ENCODE results near the gene INSIG1. TPM values are rescaled to one million over a fixed set of nuclear protein-coding genes. Genes with fewer than 3 reads are reported as not detected.

The INSIG1 gene
- total RNA-seq, 1 experiment from 2014 or later: 103 TPM

DNA sequence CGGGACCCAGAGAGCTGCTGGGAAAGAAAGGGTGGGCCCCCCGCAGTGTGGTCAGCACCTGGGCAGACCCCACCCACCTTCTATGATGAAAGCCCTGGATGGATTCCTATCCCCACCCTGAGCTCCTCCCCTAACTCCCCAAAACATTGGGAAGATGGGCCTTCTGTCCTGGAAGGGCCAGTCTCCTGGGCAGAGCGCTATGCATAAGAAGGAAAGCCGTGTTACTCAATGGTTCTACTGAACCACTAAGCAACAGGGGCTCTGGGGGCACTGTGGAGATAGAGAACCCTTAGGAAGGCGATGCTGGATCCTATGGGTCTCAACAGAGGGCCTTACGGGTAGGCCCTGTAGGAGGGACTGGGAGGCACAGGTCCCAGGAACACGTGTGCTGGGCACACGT, 30.7 kb upstream of the INSIG1 start:
- Histone ChIP-seq H3K9me2 (ENCODE audit: insufficient read depth) (no peaks in the 10 kb centered on the region), H3K27me3 (ENCODE audit: insufficient read depth, low read depth) (peaks cover 6% of the 10 kb centered on the region; the same call in 1 of the 2 replicates), H3K4me3 (no peak overlapping the region), H4K20me1 (ENCODE audit: insufficient read depth) (no peaks in the 10 kb centered on the region), H3K79me2 (ENCODE audit: low read depth) (no peaks in the 10 kb centered on the region; the same call in 1 of the 2 replicates), H3K27ac (no peak overlapping the region), H3F3A (ENCODE audit: insufficient read depth, low read depth) (peaks cover 28% of the 10 kb centered on the region; the same call in 1 of the 2 replicates), H3K4me2 (no peak overlapping the region), H3K36me3 (ENCODE audit: low read depth) (no peaks in the 10 kb centered on the region), H3K9me3 (ENCODE audit: insufficient read depth, low read depth) (no peaks in the 10 kb centered on the region), H2AFZ (no peak overlapping the region), H3K4me1 (replicated peaks; ENCODE audit: insufficient read depth) (peaks cover 38% of the 10 kb centered on the region)
- ChIA-PET CTCF (no interaction called here), POLR2A (ENCODE audit: unreplicated experiment) (no interaction called here)
- no peak for DNase-seq
- TF ChIP-seq, protein P1, sequence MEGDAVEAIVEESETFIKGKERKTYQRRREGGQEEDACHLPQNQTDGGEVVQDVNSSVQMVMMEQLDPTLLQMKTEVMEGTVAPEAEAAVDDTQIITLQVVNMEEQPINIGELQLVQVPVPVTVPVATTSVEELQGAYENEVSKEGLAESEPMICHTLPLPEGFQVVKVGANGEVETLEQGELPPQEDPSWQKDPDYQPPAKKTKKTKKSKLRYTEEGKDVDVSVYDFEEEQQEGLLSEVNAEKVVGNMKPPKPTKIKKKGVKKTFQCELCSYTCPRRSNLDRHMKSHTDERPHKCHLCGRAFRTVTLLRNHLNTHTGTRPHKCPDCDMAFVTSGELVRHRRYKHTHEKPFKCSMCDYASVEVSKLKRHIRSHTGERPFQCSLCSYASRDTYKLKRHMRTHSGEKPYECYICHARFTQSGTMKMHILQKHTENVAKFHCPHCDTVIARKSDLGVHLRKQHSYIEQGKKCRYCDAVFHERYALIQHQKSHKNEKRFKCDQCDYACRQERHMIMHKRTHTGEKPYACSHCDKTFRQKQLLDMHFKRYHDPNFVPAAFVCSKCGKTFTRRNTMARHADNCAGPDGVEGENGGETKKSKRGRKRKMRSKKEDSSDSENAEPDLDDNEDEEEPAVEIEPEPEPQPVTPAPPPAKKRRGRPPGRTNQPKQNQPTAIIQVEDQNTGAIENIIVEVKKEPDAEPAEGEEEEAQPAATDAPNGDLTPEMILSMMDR (conservative IDR thresholded peaks at IDR 0.05): no peak
- no peak for TF ChIP-seq EZH2 (IDR thresholded peaks at IDR 0.05; ENCODE audit: low read depth)
- no TSS peak for BruUV-seq (replicated peaks)
- intact Hi-C loops (cut with micrococcal nuclease; ENCODE audit: unreplicated experiment): no loop called here

DNA sequence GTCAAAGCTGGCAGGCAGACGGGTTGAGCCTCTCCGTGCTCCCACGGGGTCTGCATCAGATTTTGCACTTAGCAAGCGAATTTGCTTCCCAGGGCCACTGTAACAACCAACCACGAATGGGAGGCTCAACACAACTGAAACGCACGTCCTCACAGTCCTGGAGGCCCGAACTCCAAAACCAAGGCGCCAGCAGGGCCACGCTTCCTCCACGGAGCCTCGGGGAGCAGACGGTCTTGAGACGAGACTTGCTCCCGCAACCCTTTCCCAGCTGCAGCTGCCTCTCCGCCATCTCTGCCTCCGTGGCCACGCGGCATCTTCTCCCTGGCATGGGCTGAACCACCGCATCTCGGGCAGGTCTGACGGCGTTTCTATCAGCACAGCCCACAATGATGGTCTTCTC, 30.2 kb upstream of the INSIG1 start:
- intact Hi-C loops (cut with micrococcal nuclease; ENCODE audit: unreplicated experiment): no loop called here
- no peaks in the 10 kb centered on the region for H3K9me3 ChIP-seq (ENCODE audit: insufficient read depth, low read depth)
- ChIA-PET CTCF (no interaction called here), POLR2A (ENCODE audit: unreplicated experiment) (no interaction called here)
- H3K4me2 ChIP-seq: no peak overlapping the region
- H2AFZ ChIP-seq: no peak overlapping the region
- no peaks in the 10 kb centered on the region for H4K20me1 ChIP-seq (ENCODE audit: insufficient read depth)
- TF ChIP-seq EZH2 (IDR thresholded peaks at IDR 0.05; ENCODE audit: low read depth): no peak
- TF ChIP-seq, protein P1 (conservative IDR thresholded peaks at IDR 0.05): no peak
- no peaks in the 10 kb centered on the region for H3K36me3 ChIP-seq (ENCODE audit: low read depth)
- H3K9me2 ChIP-seq (ENCODE audit: insufficient read depth): no peaks in the 10 kb centered on the region
- no peak overlapping the region for H3K4me3 ChIP-seq
- peaks cover 38% of the 10 kb centered on the region for H3K4me1 ChIP-seq (replicated peaks; ENCODE audit: insufficient read depth)
- peaks cover 6% of the 10 kb centered on the region; the same call in 1 of the 2 replicates for H3K27me3 ChIP-seq (ENCODE audit: insufficient read depth, low read depth)
- H3K79me2 ChIP-seq (ENCODE audit: low read depth): no peaks in the 10 kb centered on the region; the same call in 1 of the 2 replicates
- no peak overlapping the region for H3K27ac ChIP-seq
- H3F3A ChIP-seq (ENCODE audit: insufficient read depth, low read depth): peaks cover 27% of the 10 kb centered on the region; the same call in 1 of the 2 replicates
- BruUV-seq (replicated peaks): no TSS peak
- no peak for DNase-seq

- no peak for TF ChIP-seq EZH2 (IDR thresholded peaks at IDR 0.05; ENCODE audit: low read depth)
- TF ChIP-seq, protein P1 (conservative IDR thresholded peaks at IDR 0.05): no peak
- ChIA-PET CTCF (no interaction called here), POLR2A (ENCODE audit: unreplicated experiment) (no interaction called here)
- BruUV-seq (replicated peaks): no TSS peak
- intact Hi-C loops (cut with micrococcal nuclease; ENCODE audit: unreplicated experiment): no loop called here
- Histone ChIP-seq H3K79me2 (ENCODE audit: low read depth) (no peaks in the 10 kb centered on the region; the same call in 1 of the 2 replicates), H3K27ac (no peak overlapping the region), H3K9me3 (ENCODE audit: insufficient read depth, low read depth) (no peaks in the 10 kb centered on the region), H3K4me2 (no peak overlapping the region), H3K27me3 (ENCODE audit: insufficient read depth, low read depth) (peaks cover 6% of the 10 kb centered on the region; the same call in 1 of the 2 replicates), H2AFZ (no peak overlapping the region), H3F3A (ENCODE audit: insufficient read depth, low read depth) (peaks cover 27% of the 10 kb centered on the region; the same call in 1 of the 2 replicates), H3K4me1 (replicated peaks; ENCODE audit: insufficient read depth) (peaks cover 30% of the 10 kb centered on the region), H3K36me3 (ENCODE audit: low read depth) (no peaks in the 10 kb centered on the region), H3K4me3 (no peak overlapping the region), H3K9me2 (ENCODE audit: insufficient read depth) (no peaks in the 10 kb centered on the region), H4K20me1 (ENCODE audit: insufficient read depth) (no peaks in the 10 kb centered on the region)
- no peak for DNase-seq
Measured at GRCh38 chr7:155268211-155268610, 29.5 kb upstream of the INSIG1 start.

All from PC-9 (cell line).